Muscle of leg (tissue), 11 donors: ENCODE data around the gene UAP1L1. TPM values are rescaled to one million over a fixed set of nuclear protein-coding genes. Genes with fewer than 3 reads are reported as not detected.
A peak's percentile ranks its signal among the peaks of the same experiment; 100 is the strongest.

ENCODE experiments used
- DNase-seq: peaks from one replicate; pipeline ENCODE4 v3.0.0; 2013
- H3K27ac ChIP-seq: one replicate; pipeline ENCODE4 v1.5.1; 2013; ENCODE audit warnings: mild to moderate bottlenecking, low read length, control low read depth
- H3K27me3 ChIP-seq: one replicate; pipeline ENCODE4 v1.6.1; 2013; ENCODE audit warnings: low read length; ENCODE audit not compliant: control insufficient read depth, insufficient read depth
- H3K36me3 ChIP-seq: one replicate; pipeline ENCODE4 v1.6.1; 2013; ENCODE audit warnings: low read length; ENCODE audit not compliant: control insufficient read depth, insufficient read depth
- H3K4me1 ChIP-seq: one replicate; pipeline ENCODE4 v1.6.1; 2013; ENCODE audit warnings: low read length; ENCODE audit not compliant: control insufficient read depth, insufficient read depth
- H3K4me3 ChIP-seq: one replicate; pipeline ENCODE4 v1.5.1; 2013; ENCODE audit warnings: low read length, control low read depth
- H3K9me3 ChIP-seq: replicated peaks from 2 replicates; pipeline ENCODE4 v1.6.1; 2013; ENCODE audit warnings: low read depth, low read length; ENCODE audit not compliant: control insufficient read depth
- WGBS: methylation state at CpG from one replicate; pipeline ENCODE4 v1.1.5; 2013; ENCODE audit warnings: missing lambda C conversion rate; ENCODE audit not compliant: insufficient coverage; 5-methylcytosine and 5-hydroxymethylcytosine counted together
- polyA plus RNA-seq, 8 donors: library from polyadenylated mRNA; unstranded; fragments of 120-200 nt; gene quantifications; one replicate each; pipeline versions ENCODE4 v1.2.1 to v1.2.3, GENCODE V29; 2013; ENCODE audit warnings: inconsistent platforms in 1 of 8, low replicate concordance in 1 of 8; ENCODE audit not compliant: insufficient read length in 8 of 8, insufficient read depth in 1 of 8
- total RNA-seq: library from RNA; stranded (reverse); fragments of 120-200 nt; gene quantifications from one replicate; pipeline ENCODE4 v1.2.4, GENCODE V29; 2013

The UAP1L1 gene
- total and polyA plus RNA-seq, 9 donors: 1.8 to 3.8 (median 2.1) TPM

DNA sequence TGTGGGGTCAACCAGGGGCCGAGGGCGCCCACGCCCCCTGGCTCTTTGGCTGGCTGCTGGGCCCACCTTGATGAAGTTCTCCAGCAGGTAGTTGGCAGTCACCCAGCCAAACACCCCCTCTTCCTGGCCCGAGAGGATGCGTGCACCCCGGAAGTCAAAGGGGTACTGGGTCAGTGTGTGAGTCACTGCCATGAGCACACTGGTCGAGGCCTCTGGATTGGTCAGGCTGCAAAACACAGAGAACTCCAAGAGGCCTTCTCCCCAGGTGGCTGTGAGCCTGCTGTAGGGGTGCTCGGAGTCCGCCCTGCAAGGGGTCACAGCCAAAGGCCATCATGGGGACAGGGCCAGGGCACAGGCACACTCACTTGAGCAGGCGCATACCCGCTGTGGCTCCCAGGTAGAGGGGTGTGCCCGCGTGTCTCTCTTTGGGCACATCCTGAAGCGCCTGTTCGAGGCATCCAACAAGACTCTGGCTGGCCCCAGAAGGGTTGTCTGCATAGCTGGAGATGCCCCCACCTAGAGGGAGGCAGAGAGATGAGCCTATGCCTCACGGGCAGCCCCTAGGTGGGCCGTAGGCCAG lies 26.1 kb upstream of the UAP1L1 start:
- no peaks in the 10 kb centered on the region for H3K36me3 ChIP-seq
- H3K9me3 ChIP-seq: no peaks in the 10 kb centered on the region
- peaks cover 89% of the 10 kb centered on the region for H3K27me3 ChIP-seq
- no peak for DNase-seq
- H3K4me1 ChIP-seq: peaks cover 51% of the 10 kb centered on the region
- H3K4me3 ChIP-seq: no peak overlapping the region
- 87% methylated on average over 11 of the region's 17 CpGs for WGBS
- no peak overlapping the region for H3K27ac ChIP-seq

DNA sequence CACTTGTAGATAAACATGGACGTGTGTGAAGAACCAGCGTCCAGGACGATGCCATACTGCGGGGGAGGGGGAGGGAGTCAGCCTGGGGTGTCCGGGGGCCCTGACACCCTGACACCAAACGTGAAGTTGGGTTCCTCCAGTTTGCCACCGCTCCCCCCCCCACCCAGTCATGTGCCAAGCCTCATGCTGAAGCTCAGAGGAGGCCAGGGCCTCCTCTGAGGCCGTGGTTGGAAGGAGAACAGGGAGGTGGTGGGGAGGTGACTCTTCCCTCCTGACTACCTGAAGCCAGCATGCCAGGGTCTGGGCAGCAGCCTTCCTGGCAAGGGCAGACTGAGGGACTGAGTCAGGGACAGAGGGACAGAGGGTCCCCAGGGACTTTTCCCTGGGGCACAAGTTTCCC lies 25.0 kb upstream of the UAP1L1 start:
- Histone ChIP-seq H3K4me1 (peaks cover 54% of the 10 kb centered on the region), H3K9me3 (no peaks in the 10 kb centered on the region), H3K36me3 (no peaks in the 10 kb centered on the region), H3K4me3 (no peak overlapping the region), H3K27ac (no peak overlapping the region), H3K27me3 (peaks cover 78% of the 10 kb centered on the region)
- WGBS: 73% methylated on average over 3 of the region's 8 CpGs
- DNase-seq: no peak

DNA sequence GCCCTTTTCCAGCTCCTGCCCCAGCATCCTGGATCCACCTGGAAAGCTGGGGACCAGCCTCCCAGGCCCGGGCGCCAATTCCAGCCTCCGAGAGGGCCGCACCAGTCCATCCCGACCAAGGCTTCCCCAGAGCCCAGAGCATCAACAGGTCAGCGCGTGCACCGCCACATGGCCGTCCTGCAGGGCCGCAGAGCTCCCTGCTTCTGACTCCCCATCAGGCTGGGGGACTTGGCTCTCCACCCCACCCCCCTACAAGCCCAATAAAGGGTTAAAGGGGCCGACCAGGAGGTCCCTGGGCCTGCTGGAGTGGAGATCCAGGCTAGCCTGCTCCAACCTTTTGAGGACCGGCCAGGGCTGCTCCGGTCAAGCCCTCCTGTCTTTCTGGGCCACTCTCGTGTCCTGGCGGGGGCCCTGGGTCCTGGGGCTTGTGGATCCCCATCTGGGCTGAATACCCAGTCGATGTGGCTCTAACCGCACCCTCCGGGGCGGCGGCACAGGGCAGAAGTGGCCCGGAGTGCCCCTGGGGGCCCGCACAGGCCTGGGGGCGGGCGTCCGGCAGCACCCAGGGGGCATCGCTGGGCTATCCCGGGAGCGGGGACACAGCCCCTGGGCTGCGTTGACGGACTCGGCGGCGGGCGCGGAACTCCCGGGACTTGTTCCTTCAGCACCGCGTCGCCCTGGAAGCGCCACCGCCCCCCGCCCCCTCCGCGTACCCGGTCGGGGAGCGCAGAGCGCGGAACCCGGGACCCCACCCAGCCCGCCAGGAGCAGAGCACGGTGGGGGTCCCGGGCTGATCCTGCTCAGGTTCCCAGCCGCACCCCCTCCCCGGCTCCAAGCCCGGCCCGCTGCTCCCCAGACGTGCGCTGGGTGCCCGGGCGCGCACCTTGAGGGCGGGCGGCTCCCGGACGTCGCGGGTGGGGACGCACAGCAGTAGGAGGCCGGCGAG lies 24.0 kb upstream of the UAP1L1 start:
- no peaks in the 10 kb centered on the region for H3K9me3 ChIP-seq
- WGBS: 8% methylated on average over 71 of the region's 71 CpGs
- no peak for DNase-seq
- H3K27me3 ChIP-seq: peaks cover 69% of the 10 kb centered on the region
- peaks cover 64% of the 10 kb centered on the region for H3K4me1 ChIP-seq
- no peaks in the 10 kb centered on the region for H3K36me3 ChIP-seq
- no peak overlapping the region for H3K27ac ChIP-seq
- H3K4me3 ChIP-seq: peak overlapping the region; percentile 25

DNA sequence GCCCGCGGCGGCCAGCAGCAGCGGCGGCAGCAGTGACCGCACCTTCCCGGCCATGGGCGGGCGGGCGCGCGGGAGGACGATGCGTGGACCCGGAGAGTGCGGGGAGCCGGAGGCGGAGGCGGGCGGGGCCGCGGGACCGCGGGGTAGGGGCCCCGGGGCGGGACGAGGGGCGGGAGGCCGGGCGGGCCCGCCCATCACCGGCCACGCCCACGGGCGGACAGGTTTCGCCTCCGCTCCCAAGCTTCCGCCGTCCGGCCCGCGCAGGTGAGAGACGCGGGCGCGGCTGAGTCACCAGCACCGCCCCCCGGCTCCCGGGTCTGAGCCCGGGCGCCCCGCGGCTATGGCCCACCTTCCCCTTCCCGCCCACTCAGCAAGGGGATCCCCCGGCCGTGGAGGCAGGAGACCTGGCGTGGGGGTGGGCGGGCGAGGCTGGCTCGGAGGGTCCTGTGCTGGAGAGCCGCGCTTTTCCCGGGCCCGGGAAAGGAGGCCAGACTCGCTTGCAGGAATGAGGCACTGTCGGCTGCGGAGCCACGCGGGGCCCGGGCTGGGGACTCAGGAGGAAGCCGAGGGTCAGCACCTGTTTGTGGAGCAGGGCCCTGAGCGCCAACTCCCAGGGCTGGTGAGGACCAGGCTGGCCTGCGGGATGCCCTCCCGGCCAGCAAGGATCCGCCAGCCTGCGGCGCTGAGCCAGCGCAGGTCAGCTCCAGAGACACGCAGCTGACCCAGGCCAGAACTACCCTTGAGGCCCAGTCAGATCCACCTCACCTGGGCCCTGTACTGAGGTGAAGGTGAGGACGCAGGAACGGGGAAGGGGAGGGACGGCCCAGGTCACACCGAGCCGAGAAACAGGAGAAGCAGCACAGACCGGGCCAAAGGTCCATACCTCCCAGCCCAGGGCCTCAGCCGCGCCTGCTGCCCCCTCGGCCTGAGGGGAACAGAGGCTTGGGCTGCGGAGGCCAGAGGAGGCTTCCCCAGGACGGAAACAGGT lies 23.1 kb upstream of the UAP1L1 start, which contains the start of gene ENTPD2:
TSS of gene ENTPD2 (minus strand) at position 118 of the 988 bp plus-strand sequence. CDS start at position 54, 64 bp downstream.
- WGBS: 10% methylated on average over 81 of the region's 90 CpGs
- peak within 1 kb of the TSS; percentile 25 for H3K4me3 ChIP-seq
- H3K27ac ChIP-seq: peak within 1 kb of the TSS; percentile 78
- no peaks in the 10 kb centered on the region for H3K36me3 ChIP-seq
- H3K9me3 ChIP-seq: no peaks in the 10 kb centered on the region
- no peak for DNase-seq
- H3K4me1 ChIP-seq: peaks cover 61% of the 10 kb centered on the region
- peaks cover 60% of the 10 kb centered on the region for H3K27me3 ChIP-seq

DNA sequence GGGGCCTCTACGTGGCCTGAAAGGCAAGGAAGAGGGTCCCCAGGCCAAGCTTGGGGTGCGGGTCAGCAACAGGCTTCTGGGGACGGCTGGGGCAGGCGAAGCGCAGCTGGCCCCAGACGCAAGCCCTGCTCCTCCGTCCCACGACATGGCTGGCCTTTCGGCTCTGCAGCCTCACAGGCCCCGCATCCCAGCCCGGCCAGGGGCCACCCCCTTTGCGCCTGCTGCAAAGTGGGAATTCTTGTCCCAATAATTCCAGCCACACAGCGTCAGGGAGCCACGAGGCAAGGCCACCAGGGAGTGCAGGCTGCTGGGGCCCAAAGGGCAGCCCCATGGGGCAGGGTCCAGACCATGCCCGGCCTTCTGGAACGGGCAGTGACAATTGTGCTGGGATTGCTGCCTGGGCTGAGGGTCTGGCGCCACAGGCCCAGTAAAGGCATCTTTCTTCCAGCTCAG lies 22.4 kb upstream of the UAP1L1 start:
- Histone ChIP-seq H3K27ac (peak overlapping the region; percentile 78), H3K9me3 (no peaks in the 10 kb centered on the region), H3K27me3 (peaks cover 53% of the 10 kb centered on the region), H3K4me1 (peaks cover 58% of the 10 kb centered on the region), H3K4me3 (no peak overlapping the region), H3K36me3 (no peaks in the 10 kb centered on the region)
- DNase-seq: no peak
- WGBS: 44% methylated on average over 14 of the region's 17 CpGs

DNA sequence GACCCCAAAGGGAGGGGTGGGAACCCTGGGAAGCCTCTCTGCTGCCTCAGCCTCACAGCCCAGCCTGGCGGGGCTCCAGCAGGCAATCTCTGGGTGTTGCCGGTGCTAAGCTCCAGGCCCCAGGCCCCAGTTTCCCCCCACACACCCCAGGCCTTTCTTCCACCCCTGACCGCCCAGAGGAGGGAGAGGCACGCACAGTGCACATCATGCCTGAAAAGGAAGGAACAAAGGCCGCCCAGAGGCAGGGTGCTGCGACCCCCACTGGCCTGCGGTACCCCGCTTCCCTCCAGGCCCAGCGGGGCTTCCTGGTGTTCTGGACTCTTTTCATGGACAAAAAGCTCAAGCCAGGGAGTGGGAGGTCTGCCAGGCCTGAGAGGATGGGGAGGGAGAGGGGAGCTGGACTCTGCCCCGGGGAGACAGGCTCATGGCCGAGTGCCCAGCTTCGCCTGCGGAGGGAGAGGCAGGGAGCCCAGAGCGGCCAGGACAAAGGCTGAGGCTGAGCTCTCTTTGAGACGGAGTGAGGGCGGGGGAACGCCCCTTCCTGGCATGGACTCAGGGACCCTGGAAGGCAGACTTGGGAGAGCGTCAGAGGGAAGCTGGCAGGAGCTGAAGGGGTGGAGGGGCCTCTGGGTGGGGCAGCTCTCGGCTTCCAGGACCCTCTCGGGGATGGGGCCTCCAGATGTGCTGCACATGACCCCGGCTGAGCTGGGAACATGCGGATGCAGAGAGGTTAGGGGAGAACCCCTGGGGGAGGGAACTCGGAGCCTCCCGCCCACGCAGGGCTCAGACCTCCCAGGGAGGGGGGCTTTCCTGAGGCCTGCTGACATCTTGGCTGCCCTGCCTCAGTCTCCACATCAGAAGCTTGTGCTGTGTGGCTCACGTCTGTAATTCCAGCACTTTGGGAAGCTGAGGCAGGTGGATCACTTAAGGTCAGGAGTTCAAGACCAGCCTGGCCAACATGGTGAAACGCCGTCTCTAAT lies 21.6 kb upstream of the UAP1L1 start:
- Histone ChIP-seq H3K27me3 (peaks cover 46% of the 10 kb centered on the region), H3K36me3 (no peaks in the 10 kb centered on the region), H3K4me1 (peaks cover 58% of the 10 kb centered on the region), H3K9me3 (no peaks in the 10 kb centered on the region), H3K27ac (peak overlapping the region; percentile 78), H3K4me3 (no peak overlapping the region)
- DNase-seq: peak; percentile 96
- 18% methylated on average over 14 of the region's 28 CpGs for WGBS

DNA sequence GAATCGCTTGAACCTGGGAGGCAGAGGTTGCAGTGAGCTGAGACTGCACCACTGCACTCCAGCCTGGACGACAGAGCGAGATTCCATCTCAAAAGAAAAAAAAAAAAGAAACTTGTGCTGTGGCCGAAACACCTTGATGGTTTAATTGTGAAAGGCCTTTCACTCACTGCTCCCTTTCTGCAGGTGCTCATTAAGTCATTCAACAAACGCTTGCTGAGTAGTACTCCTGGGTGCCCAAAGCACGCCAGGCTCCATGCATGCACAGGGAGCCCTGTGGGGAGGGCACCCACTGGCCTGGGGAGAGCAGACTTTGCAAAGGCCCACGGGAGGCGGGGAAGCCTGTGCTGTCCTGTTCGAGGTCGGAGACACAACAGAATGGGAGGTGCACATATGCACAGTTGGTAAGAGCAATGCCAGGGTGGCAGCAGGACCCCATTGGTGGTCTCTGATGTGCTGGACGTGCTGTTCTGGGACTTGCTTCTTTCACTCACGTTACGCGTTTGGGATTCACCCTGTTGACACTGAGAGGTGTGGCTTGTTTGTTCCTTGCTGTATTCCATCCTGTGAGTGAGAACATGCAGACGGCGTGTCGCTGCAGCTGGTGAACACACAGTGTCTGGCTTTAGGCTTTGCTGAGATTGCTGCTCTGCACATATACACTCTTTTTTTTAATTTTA lies 20.4 kb upstream of the UAP1L1 start:
- Histone ChIP-seq H3K27ac (peak overlapping the region; percentile 42), H3K4me1 (peaks cover 54% of the 10 kb centered on the region), H3K27me3 (peaks cover 35% of the 10 kb centered on the region), H3K4me3 (no peak overlapping the region), H3K9me3 (no peaks in the 10 kb centered on the region), H3K36me3 (no peaks in the 10 kb centered on the region)
- peak; percentile 57 for DNase-seq
- WGBS: 64% methylated on average over 8 of the region's 17 CpGs

DNA sequence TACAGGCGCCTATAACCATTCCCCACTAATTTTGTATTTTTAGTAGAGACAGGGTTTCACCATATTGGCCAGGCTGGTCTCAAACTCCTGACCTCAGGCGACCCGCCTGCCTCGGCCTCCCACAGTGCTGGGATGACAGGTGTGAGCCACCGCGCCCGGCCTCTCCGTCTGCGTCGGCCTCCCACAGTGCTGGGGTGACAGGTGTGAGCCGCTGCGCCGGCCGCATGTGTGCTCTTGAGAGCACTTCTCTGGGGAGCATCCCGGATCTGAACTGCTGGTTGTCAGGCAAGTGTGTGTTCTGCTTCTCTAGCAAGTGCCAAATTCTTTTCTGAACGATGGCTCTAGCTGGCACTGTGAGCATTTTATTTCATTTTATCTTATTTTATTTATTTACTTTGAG lies 19.8 kb upstream of the UAP1L1 start:
- Histone ChIP-seq H3K4me1 (peaks cover 51% of the 10 kb centered on the region), H3K27ac (peak overlapping the region; percentile 42), H3K9me3 (no peaks in the 10 kb centered on the region), H3K27me3 (peaks cover 29% of the 10 kb centered on the region), H3K4me3 (no peak overlapping the region), H3K36me3 (no peaks in the 10 kb centered on the region)
- WGBS: 45% methylated on average over 13 of the region's 16 CpGs
- peak; percentile 54 for DNase-seq
